Fibroblast of gingiva (primary cell): Measurements from ENCODE around the gene ACAN.

ENCODE experiments used
- DNase-seq: peaks from one replicate; pipeline ENCODE4 v3.0.0-alpha.2; 2011; ENCODE audit warnings: low read depth

ACAN gene

GRCh38 chr15:88878720-88879184 lies 75.5 kb downstream of the ACAN start:
- peak; percentile 27 for DNase-seq

DNA sequence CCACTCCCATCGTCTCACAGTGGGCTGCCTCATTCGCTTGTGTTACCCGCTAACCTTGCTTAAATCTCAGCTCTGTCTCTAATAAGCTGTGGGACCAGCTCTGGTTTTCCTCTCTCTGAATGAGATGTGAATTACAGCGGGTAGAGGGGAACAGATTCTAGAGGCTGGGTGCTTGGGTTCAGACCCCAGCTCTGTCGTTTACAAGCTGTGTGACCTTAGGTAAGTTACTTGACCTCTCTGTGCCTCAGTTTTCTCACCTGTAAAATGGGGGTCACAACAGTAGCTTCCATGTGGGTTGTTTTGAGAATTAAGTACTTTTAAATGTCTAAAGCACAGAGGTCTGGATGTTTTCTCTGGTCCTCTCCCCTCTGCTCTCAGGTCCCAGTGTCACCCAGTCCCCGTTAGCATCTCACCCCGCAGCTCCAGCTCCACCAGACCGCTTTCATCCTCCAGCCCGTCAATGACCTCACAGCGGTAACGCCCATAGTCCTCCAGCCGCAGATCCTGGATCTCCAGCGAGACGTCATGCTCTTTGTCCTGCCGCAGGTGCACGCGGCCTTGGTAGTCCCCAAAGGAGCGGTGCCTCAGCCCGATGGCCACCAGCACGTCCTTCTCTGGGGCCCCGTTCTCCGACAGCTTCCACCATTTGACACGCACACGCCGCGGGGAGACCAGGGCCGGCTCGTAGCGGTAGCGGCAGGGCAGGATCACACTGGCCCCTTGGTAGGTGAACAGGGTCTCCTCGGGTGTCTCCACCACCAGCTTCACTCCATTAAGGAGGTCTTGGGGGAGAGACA lies 77.9 kb downstream of the ACAN start:
- DNase-seq = no peak

- DNase-seq = no peak
Measured at GRCh38 chr15:88881775-88882174, 78.5 kb downstream of the ACAN start.

DNA sequence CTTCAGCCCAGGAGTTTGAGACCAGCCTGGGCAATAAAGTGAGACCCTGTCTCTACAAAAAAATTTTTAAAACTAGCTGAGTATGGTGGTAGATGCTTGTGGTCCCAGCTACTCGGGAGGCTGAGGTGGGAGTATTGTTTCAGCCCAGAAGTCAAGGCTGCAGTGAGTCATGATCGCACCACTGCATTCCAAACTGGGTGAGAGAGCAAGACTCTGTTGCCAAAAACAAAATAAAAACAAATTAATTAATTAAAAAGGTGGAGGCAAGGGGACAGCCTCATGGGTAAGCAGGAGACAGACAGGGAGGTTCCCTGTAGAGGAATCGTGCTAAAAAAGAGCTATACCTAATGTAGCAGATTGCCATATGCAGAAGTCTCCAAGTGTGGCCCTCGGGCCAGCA lies 79.5 kb downstream of the ACAN start:
- DNase-seq = no peak

GRCh38 chr15:88887068-88887580 lies 83.9 kb downstream of the ACAN start:
- DNase-seq = no peak

DNA sequence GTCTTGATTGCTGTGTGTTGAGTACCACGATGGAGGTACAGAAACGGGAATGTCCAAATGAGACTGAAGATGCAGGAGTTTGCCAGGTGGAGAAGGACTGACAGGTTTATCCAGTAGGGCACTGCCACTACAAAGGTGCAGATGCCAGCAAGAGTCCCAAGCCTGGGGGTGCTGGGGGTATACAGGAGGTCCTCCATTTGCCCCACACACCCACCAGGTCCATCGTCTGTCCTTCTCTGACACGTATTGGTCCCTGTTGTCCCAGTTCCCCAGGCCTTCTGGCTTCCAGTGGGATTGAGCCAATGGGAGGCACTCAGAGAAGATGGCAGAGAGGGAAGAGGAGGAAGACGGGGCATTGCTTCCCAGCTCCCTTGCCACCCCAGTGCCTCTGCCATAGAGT lies 85.5 kb downstream of the ACAN start:
- no peak for DNase-seq

DNA sequence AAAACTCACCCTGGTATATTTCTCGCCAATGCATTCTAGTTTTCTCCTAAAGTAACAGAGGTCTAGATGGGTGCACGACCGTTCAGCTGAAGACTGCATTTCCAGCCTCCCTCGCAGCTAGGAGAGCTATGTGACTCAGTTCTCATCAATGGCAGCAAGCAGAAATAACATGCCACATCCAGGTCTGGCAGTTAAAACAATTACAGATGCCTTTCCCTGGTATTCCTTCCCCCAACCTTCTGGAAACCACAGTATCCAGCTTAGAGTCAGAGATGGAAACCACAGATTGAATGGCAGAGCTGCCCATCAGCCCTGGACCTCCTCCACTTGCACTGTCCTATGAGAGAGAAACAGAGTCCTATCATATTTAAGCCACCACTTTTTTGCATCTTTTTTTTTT lies 87.3 kb downstream of the ACAN start:
- DNase-seq = no peak

GRCh38 chr15:88891540-88892254 lies 88.5 kb downstream of the ACAN start:
- DNase-seq = no peak

DNA sequence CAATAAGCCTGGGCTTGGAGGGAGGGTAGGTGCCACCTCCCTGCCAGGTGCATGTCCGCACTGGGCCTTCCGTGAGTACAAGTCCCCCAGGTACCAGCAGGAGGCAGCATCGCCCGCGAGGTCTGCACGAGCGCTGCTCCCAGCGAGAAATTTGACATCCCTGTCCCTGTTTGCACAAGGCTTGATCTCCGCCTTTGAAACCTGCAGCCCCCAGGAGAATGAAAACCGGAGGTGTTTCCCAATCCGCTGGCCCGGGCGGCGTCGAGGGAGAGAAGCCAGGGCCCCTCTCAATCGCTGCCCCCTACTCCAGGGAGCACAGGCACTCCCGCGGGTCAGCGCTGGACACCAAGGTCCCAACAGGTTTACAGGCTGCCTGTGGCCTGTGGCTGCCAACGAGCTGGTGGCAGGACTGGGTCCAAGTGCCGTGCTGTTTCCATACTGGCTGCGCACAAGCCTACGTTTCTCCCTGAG lies 91.1 kb downstream of the ACAN start:
- DNase-seq = no peak

DNA sequence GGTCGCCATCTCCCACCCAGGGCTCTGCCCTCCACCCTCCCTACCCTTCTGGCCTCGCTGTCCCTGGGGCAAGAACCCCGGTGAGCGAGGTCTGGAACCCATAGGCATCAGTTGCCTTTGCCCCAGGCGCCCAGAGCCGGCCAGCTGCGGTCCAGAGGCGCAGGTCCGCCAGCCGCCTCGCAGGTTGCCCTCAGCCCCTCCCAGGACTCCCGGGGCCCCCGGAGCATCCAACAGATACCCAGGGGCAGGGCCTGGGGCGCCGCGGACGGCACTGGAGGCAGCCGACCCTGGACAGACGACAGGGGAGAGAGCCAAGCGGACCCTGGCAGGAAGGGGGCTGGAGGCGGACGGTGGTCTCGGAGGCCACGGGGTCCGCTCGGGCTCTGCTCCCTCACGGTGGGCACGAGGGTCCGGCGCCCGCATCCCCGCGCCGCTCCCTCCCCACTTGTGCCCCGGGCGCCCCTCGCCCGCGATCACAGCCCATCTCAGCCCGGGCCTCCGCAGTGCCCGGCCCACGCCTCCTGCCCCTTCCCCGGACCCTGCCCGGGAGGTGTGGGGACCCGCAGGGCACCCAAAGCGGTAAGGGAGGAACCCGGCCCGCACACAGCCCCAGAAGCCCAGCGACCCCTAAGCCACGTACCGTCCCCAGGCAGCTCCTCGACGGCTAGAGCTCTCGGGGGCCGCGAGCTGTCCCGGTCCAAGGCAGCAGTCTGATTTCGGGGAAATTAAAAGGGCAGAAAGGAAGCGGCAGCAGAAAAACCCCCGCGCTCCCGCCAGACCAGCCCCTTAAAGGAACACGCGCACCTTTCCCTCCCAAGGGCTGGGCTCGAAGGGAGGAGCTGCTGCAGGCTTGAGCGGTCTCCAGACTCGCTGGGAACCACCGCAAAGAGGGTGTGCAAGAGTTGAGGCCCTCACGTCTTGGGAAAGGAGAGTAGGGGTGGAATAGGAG lies 91.9 kb downstream of the ACAN start, which contains the start of gene HAPLN3:
Gene HAPLN3, minus strand, starts transcription at position 726 of the 949 bp plus-strand sequence. CDS start 8,246 bp downstream, outside the sequence.
- no peak for DNase-seq

- DNase-seq = no peak
Measured at GRCh38 chr15:88896333-88897033, 93.2 kb downstream of the ACAN start.

DNA sequence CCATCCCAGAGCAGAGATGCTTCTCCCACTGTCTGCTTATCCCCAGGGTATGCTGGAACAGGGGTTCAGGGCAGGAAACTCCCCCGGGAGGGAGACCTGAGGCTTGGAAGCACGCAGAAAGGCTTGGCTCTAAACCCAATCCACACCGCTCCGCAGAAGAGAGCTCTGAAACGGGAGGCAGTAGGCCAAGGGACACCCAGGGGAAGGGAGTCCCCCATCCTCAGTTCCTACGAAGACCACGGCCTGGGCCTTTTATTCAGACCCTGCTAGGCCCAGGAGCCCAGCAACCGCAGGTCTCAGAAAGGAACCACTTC lies 93.9 kb downstream of the ACAN start:
- DNase-seq = no peak

GRCh38 chr15:88897456-88898194 lies 94.4 kb downstream of the ACAN start:
- DNase-seq = peak; percentile 74

- DNase-seq = no peak
Measured at GRCh38 chr15:88898736-88899135, 95.5 kb downstream of the ACAN start.

DNA sequence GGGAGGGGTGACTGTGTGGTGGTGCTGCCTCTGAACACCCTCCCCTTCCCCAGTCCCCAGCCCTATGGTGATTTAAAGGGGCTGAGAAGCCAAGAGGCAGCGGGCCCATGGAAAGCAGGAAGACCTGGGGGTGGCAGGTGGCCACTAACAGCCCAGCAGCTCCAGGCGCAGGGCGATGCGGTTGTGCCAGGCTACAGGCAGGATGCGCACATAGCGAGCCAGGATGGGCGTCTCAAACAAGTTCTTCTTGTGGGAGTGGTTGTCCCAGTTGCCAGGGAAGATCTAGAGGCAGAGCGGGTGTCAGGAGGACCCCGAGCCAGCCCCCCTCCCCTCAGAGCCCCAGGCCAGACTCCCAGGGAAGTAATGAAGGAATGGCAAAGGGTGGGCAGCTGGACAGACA lies 96.0 kb downstream of the ACAN start:
- no peak for DNase-seq

DNA sequence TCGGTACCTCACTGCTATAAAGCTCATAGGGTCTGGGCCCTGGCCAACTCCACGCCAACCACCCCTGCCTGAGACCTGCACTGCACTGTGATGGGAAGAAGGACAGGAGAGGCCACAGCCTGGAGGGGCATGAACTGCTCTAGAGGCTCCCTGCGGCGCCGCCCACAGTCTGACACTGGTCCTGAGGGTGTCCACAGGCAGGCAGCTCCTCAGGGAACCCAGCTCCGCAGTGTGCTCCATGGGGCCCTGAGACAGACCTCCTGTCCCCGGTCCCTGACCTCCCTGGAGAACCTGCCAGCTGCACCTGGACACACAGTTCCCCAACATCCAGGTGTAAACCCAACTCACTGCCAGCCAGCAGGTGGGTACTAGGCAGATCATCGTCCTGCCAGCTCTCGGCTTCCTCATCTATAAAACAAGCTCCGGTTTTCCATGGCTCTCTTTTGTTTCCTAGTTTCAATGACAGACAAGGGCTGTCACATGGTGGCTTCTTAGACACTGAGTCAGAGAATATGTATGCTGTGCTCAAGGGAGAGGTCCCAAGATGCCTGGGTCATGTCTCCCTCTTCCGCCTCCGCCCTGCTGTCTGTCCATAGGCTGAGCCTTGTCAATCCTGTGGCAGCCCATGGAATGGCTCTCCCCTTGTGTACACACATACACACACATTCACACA lies 97.2 kb downstream of the ACAN start:
- DNase-seq = no peak

GRCh38 chr15:88900982-88901418 lies 97.8 kb downstream of the ACAN start:
- DNase-seq = no peak

DNA sequence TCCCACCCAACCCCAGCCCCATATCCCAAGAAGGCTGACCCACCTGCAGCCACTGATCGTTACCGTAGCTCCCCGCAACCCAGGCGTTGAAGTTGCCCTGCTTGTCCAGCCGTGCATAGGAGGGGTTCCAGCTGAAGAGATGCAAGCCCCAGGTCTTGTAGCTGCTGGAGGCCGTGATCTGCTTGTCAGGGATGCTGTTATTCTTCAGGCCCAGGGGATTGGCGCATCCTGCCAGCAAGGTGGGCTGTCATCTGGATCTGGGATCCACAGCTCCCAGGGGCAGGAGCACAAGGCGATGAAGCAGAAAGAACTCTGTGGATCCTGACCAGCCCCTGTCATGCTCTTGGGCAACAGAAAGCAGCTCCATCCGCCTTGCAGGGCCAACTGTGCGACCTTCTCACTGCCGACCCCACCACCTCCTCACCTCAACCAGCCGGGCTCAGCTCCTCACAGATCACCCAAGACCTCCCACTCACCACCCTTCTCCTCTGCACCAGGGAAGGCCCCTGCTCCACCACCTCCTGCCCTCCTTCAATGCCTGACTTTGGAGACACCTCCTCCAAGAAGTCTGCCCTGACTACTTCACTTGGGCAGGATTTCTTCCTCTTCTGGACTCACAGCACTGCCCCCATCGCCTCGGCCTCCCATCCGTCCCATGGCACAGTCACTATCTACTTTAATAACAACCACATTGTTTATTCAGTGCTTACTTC lies 98.4 kb downstream of the ACAN start:
- no peak for DNase-seq

- DNase-seq = no peak
Measured at GRCh38 chr15:88902221-88902835, 99.1 kb downstream of the ACAN start.
